HepG2 (cell line): ENCODE results near the gene SERAC1. TPM values are rescaled to one million over a fixed set of nuclear protein-coding genes. Genes with fewer than 3 reads are reported as not detected.
"Not testable (repeated sequence)": the region's sequence is repeated elsewhere in the genome, so short reads cannot be mapped to it uniquely, and the experiment has no call there.

Source experiments
- ATAC-seq: fragments of 200-7000 bp; cut with Tn5 transposase; 3 replicates; pipeline ENCODE4 v1.9.1; 2020; ENCODE audit warnings: mild to moderate bottlenecking, moderate library complexity
- BruUV-seq: library from RNA; stranded (reverse); fragments of 400-500 nt; replicated peaks from 2 replicates; lab custom pipeline; 2021; lab: Mats Ljungman, UMichigan
- CTCF ChIA-PET: fragments of 300-600 bp; formaldehyde crosslinking; extraction: SDS; loops from one replicate; lab custom pipeline; 2021; ENCODE audit warnings: low total read pairs, inconsistent platforms, low intra/inter-chr PET ratio; lab: Yijun Ruan, JAX
- POLR2A ChIA-PET: fragments of 350-600 bp; sonication (Branson Sonifier 250); formaldehyde crosslinking; loops from one replicate; lab custom pipeline; 2020; ENCODE audit warnings: antibody characterized with exemption, inconsistent platforms; lab: Yijun Ruan, JAX
- DNase-seq: peaks from one replicate; pipeline ENCODE4 v3.0.0-alpha.2; 2015; ENCODE audit warnings: low spot score
- FAIRE-seq: peaks from 3 replicates; lab custom pipeline; 2011; peaks lifted over from hg19 to GRCh38; lab: Jason Lieb, UNC
- H2AFZ ChIP-seq: one replicate; pipeline ENCODE4 v1.6.1; 2011; ENCODE audit warnings: low read length, inconsistent platforms
- H3K27ac ChIP-seq: fragments of 300-600 bp; 3 replicates; pipeline ENCODE4 v1.8.0; 2011; ENCODE audit warnings: mixed run types, mild to moderate bottlenecking, mixed read lengths, low read length, inconsistent platforms; ENCODE audit not compliant: insufficient read depth; ENCODE audit errors: extremely low read length
- H3K27me3 ChIP-seq, 2 experiments: fragments of 200-600 bp in 1 of 2; 2 replicates in 1 of 2; 3 replicates in 1 of 2; pipeline versions ENCODE4 v1.6.0 to v1.8.0; 2011; ENCODE audit warnings: low read length in 2 of 2, mild to moderate bottlenecking in 2 of 2, moderate library complexity in 2 of 2, inconsistent platforms in 1 of 2; ENCODE audit not compliant: insufficient read depth in 2 of 2, control insufficient read depth in 1 of 2
- H3K36me3 ChIP-seq, 2 experiments: fragments of 200-600 bp in 1 of 2; replicated peaks in 1 of 2; 2 replicates in 1 of 2; 3 replicates in 1 of 2; pipeline versions ENCODE4 v1.5.1 to v1.8.0; 2011; ENCODE audit warnings: low read length in 2 of 2, inconsistent platforms in 1 of 2; ENCODE audit not compliant: insufficient read depth in 2 of 2, control insufficient read depth in 1 of 2
- H3K4me1 ChIP-seq: 2 replicates; pipeline ENCODE4 v1.5.1; 2012; ENCODE audit warnings: low read length, inconsistent platforms; ENCODE audit not compliant: insufficient read depth
- H3K4me2 ChIP-seq: 2 replicates; pipeline ENCODE4 v1.6.0; 2011; ENCODE audit warnings: low read depth, low read length, inconsistent platforms
- H3K4me3 ChIP-seq, 3 experiments: fragments of 200-600 bp in 1 of 3; sonication (generic), shearing (Covaris generic) in 1 of 3; replicated peaks in 1 of 3; 2 replicates each; pipeline ENCODE4 v1.5.1; 2011 to 2016; ENCODE audit warnings: low read length in 3 of 3, inconsistent platforms in 2 of 3, low read depth in 2 of 3, mild to moderate bottlenecking in 2 of 3, control low read depth in 1 of 3, mixed read lengths in 1 of 3; ENCODE audit not compliant: insufficient read depth in 1 of 3
- H3K79me2 ChIP-seq: one replicate; pipeline ENCODE4 v1.6.1; 2011; ENCODE audit warnings: low read length, inconsistent platforms; ENCODE audit not compliant: insufficient read depth
- H3K9ac ChIP-seq: 2 replicates; pipeline ENCODE4 v1.6.0; 2011; ENCODE audit warnings: mild to moderate bottlenecking, low read depth, low read length, inconsistent platforms; ENCODE audit not compliant: insufficient read depth
- H3K9me3 ChIP-seq: 2 replicates; pipeline ENCODE4 v1.5.1; 2012; ENCODE audit warnings: mild to moderate bottlenecking, low read length
- H4K20me1 ChIP-seq: 2 replicates; pipeline ENCODE4 v1.6.0; 2011; ENCODE audit warnings: inconsistent platforms, mild to moderate bottlenecking, low read length, moderate library complexity; ENCODE audit not compliant: insufficient read depth
- ADNP ChIP-seq: sonication (generic); formaldehyde crosslinking; IDR thresholded peaks from 2 replicates; pipeline ENCODE4 v1.4.0; 2020; ENCODE audit warnings: missing genetic modification reagents
- HNF4A ChIP-seq: sonication (generic); formaldehyde crosslinking; IDR thresholded peaks from 2 replicates; pipeline ENCODE4 v1.4.0; 2020; ENCODE audit warnings: missing genetic modification reagents
- PITX1 ChIP-seq: sonication (generic); formaldehyde crosslinking; IDR thresholded peaks from 2 replicates; pipeline ENCODE4 v1.5.1; 2020; ENCODE audit warnings: mild to moderate bottlenecking, missing genetic modification reagents
- RXRA ChIP-seq: sonication (generic); formaldehyde crosslinking; IDR thresholded peaks from 2 replicates; pipeline ENCODE4 v1.5.1; 2020; ENCODE audit warnings: missing genetic modification reagents
- TEAD3 ChIP-seq: optimal IDR thresholded peaks from 2 replicates; pipeline ENCODE3; 2016; ENCODE audit warnings: borderline replicate concordance
- ZNF205 ChIP-seq: IDR thresholded peaks from 2 replicates; pipeline ENCODE4 v1.6.1; 2018; ENCODE audit warnings: missing biosample characterization, missing genetic modification reagents
- WGBS: methylation state at CpG from one replicate; pipeline ENCODE4 v1.1.6; 2017; ENCODE audit warnings: low lambda C conversion rate; 5-methylcytosine and 5-hydroxymethylcytosine counted together
- in situ Hi-C: cut with HindIII; loops from 2 replicates; pipeline ENCODE4 v1.10.0; 2017; ENCODE audit warnings: low pct_unique_long_range_greater_than_20kb; ENCODE audit not compliant: extremely low pct_ligation_motif_present
- intact Hi-C: fragments of 100-400 bp; cut with micrococcal nuclease; formaldehyde crosslinking; loops from one replicate; pipeline ENCODE4 v1.10.0; 2022; ENCODE audit not compliant: unreplicated experiment
- polyA plus RNA-seq, 8 experiments: library from polyadenylated mRNA; depleted of rRNA in 3 of 8; stranded (reverse) in 7 of 8; unstranded in 1 of 8; fragments of >200 nt; fragmentation: Illumina TruSeq in 4 of 8; extraction: Trizol in 4 of 8; gene quantifications; 2 replicates each; pipeline versions ENCODE4 v1.2.1 to v1.2.3, GENCODE V29; 2011 to 2016; ENCODE audit warnings: low read depth in 4 of 8, missing spikeins in 1 of 8, mixed read lengths in 1 of 8; ENCODE audit not compliant: insufficient read depth in 1 of 8
- total RNA-seq, 5 experiments: library from RNA; depleted of rRNA; stranded (reverse); fragments of >200 nt; fragmentation: Illumina TruSeq; extraction: Trizol; gene quantifications; 2 replicates each; pipeline ENCODE4 v1.2.3, GENCODE V29; 2016; ENCODE audit warnings: low read depth in 1 of 5
- TF ChIP-seq, protein P1 (sequence below): sonication (generic); formaldehyde crosslinking; IDR thresholded peaks from 2 replicates; pipeline ENCODE4 v1.4.0; 2020; ENCODE audit warnings: missing genetic modification reagents
- TF ChIP-seq, protein P2 (sequence below): sonication (generic); formaldehyde crosslinking; IDR thresholded peaks from 2 replicates; pipeline ENCODE4 v1.5.0; 2020; ENCODE audit warnings: mild to moderate bottlenecking, missing genetic modification reagents
- TF ChIP-seq, protein P3 (sequence below): sonication (generic); formaldehyde crosslinking; IDR thresholded peaks from 2 replicates; pipeline ENCODE4 v1.5.1; 2020; ENCODE audit warnings: mild to moderate bottlenecking, missing genetic modification reagents, moderate library complexity
- TF ChIP-seq, protein P4 (sequence below): IDR thresholded peaks from 2 replicates; pipeline ENCODE4 v1.6.1; 2016; ENCODE audit warnings: mild to moderate bottlenecking

Gene SERAC1
- total and polyA plus RNA-seq, 2 of the 13 experiments (the other 11 are each of a cell fraction or from before 2014, with no cell fraction given): 4.5 to 8.1 TPM

DNA sequence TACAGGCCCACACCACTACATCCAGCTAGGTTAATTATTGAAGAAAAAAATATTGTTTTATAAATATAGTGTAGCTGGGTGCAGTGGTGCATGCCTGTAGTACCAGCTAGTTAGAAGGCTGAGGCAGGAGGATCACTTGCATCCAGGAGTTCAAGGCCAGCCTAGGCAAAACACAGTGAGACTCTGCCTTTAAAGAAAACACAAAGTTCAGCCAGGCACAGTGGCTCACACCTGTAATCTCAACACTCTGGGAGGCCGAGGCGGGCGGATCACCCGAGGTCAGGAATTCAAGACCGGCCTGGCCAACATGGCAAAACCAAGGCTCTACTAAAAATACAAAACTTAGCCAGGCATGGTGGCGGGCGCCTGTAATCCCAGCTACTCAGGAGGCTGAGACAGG, 16.0 kb downstream of the SERAC1 start:
- WGBS: 74% methylated on average over 7 of the region's 7 CpGs
- intact Hi-C loops: not testable (repeated sequence)

More for the DNA sequence above, 16.0 kb downstream of the SERAC1 start:
- in situ Hi-C loops, H3K4me3 ChIP-seq, CTCF ChIA-PET, H3K4me2 ChIP-seq, H2AFZ ChIP-seq, H3K36me3 ChIP-seq, H3K27me3 ChIP-seq, DNase-seq, BruUV-seq, H3K27ac ChIP-seq, POLR2A ChIA-PET, FAIRE-seq, H3K9me3 ChIP-seq, H3K79me2 ChIP-seq, H4K20me1 ChIP-seq, H3K9ac ChIP-seq: not testable (repeated sequence)
- TF ChIP-seq HNF4A: peak; percentile 54
- TF ChIP-seq, protein P1, sequence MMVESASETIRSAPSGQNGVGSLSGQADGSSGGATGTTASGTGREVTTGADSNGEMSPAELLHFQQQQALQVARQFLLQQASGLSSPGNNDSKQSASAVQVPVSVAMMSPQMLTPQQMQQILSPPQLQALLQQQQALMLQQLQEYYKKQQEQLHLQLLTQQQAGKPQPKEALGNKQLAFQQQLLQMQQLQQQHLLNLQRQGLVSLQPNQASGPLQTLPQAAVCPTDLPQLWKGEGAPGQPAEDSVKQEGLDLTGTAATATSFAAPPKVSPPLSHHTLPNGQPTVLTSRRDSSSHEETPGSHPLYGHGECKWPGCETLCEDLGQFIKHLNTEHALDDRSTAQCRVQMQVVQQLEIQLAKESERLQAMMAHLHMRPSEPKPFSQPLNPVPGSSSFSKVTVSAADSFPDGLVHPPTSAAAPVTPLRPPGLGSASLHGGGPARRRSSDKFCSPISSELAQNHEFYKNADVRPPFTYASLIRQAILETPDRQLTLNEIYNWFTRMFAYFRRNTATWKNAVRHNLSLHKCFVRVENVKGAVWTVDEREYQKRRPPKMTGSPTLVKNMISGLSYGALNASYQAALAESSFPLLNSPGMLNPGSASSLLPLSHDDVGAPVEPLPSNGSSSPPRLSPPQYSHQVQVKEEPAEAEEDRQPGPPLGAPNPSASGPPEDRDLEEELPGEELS (CRISPR knock-in tag): peak; percentile 30; the same call in 1 of the 2 replicates
- TF ChIP-seq, protein P2, sequence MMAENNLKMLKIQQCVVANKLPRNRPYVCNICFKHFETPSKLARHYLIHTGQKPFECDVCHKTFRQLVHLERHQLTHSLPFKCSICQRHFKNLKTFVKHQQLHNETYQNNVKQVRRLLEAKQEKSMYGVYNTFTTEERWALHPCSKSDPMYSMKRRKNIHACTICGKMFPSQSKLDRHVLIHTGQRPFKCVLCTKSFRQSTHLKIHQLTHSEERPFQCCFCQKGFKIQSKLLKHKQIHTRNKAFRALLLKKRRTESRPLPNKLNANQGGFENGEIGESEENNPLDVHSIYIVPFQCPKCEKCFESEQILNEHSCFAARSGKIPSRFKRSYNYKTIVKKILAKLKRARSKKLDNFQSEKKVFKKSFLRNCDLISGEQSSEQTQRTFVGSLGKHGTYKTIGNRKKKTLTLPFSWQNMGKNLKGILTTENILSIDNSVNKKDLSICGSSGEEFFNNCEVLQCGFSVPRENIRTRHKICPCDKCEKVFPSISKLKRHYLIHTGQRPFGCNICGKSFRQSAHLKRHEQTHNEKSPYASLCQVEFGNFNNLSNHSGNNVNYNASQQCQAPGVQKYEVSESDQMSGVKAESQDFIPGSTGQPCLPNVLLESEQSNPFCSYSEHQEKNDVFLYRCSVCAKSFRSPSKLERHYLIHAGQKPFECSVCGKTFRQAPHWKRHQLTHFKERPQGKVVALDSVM: peak; percentile 69
- 0 out of 2 replicates have a peak, but pooled peaks have one; percentile 25 for TF ChIP-seq PITX1
- peak; percentile 17 for TF ChIP-seq TEAD3 (CRISPR knock-in tag)
- TF ChIP-seq ZNF205 (CRISPR knock-in tag): peak; percentile 58; the same call in 1 of the 2 replicates
- TF ChIP-seq ADNP (CRISPR knock-in tag): 0 out of 2 replicates have a peak, but pooled peaks have one; percentile 13
- 0 out of 2 replicates have a peak, but pooled peaks have one; percentile 29 for TF ChIP-seq RXRA (CRISPR knock-in tag)
- TF ChIP-seq, protein P3, sequence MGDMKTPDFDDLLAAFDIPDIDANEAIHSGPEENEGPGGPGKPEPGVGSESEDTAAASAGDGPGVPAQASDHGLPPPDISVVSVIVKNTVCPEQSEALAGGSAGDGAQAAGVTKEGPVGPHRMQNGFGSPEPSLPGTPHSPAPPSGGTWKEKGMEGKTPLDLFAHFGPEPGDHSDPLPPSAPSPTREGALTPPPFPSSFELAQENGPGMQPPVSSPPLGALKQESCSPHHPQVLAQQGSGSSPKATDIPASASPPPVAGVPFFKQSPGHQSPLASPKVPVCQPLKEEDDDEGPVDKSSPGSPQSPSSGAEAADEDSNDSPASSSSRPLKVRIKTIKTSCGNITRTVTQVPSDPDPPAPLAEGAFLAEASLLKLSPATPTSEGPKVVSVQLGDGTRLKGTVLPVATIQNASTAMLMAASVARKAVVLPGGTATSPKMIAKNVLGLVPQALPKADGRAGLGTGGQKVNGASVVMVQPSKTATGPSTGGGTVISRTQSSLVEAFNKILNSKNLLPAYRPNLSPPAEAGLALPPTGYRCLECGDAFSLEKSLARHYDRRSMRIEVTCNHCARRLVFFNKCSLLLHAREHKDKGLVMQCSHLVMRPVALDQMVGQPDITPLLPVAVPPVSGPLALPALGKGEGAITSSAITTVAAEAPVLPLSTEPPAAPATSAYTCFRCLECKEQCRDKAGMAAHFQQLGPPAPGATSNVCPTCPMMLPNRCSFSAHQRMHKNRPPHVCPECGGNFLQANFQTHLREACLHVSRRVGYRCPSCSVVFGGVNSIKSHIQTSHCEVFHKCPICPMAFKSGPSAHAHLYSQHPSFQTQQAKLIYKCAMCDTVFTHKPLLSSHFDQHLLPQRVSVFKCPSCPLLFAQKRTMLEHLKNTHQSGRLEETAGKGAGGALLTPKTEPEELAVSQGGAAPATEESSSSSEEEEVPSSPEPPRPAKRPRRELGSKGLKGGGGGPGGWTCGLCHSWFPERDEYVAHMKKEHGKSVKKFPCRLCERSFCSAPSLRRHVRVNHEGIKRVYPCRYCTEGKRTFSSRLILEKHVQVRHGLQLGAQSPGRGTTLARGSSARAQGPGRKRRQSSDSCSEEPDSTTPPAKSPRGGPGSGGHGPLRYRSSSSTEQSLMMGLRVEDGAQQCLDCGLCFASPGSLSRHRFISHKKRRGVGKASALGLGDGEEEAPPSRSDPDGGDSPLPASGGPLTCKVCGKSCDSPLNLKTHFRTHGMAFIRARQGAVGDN (CRISPR knock-in tag): peak; percentile 25; the same call in 1 of the 2 replicates
- TF ChIP-seq, protein P4, sequence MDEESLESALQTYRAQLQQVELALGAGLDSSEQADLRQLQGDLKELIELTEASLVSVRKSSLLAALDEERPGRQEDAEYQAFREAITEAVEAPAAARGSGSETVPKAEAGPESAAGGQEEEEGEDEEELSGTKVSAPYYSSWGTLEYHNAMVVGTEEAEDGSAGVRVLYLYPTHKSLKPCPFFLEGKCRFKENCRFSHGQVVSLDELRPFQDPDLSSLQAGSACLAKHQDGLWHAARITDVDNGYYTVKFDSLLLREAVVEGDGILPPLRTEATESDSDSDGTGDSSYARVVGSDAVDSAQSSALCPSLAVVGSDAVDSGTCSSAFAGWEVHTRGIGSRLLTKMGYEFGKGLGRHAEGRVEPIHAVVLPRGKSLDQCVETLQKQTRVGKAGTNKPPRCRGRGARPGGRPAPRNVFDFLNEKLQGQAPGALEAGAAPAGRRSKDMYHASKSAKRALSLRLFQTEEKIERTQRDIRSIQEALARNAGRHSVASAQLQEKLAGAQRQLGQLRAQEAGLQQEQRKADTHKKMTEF (CRISPR knock-in tag): peak; percentile 27; the same call in 1 of the 2 replicates
- peak; percentile 63 for ATAC-seq
- H3K4me1 ChIP-seq: peaks cover 25% of the 10 kb centered on the region
